Endothelial cell (in vitro differentiated cells): ENCODE measurements around the gene CASP14. TPM values are rescaled to one million over a fixed set of nuclear protein-coding genes. Genes with fewer than 3 reads are reported as not detected.

Source experiments
- DNase-seq: peaks from one replicate; pipeline ENCODE4 v3.0.0; 2021; ENCODE audit warnings: low spot score
- H3K27ac Mint-ChIP-seq: one replicate; pipeline ENCODE4 v1.8.0; 2021; ENCODE audit warnings: mixed read lengths, inconsistent platforms; ENCODE audit not compliant: unreplicated experiment
- H3K27me3 Mint-ChIP-seq: one replicate; pipeline ENCODE4 v1.8.0; 2021; ENCODE audit warnings: mild to moderate bottlenecking, moderate library complexity, mixed read lengths, inconsistent platforms; ENCODE audit not compliant: unreplicated experiment
- H3K36me3 Mint-ChIP-seq: one replicate; pipeline ENCODE4 v1.8.0; 2021; ENCODE audit warnings: mild to moderate bottlenecking, low read depth, mixed read lengths, inconsistent platforms; ENCODE audit not compliant: unreplicated experiment
- H3K4me1 Mint-ChIP-seq: one replicate; pipeline ENCODE4 v1.8.0; 2021; ENCODE audit warnings: mild to moderate bottlenecking, mixed read lengths, inconsistent platforms; ENCODE audit not compliant: unreplicated experiment
- H3K4me3 Mint-ChIP-seq: one replicate; pipeline ENCODE4 v1.8.0; 2021; ENCODE audit warnings: mild to moderate bottlenecking, mixed read lengths, inconsistent platforms; ENCODE audit not compliant: unreplicated experiment
- H3K9me3 Mint-ChIP-seq: one replicate; pipeline ENCODE4 v1.8.0; 2021; ENCODE audit warnings: mixed read lengths, inconsistent platforms; ENCODE audit not compliant: unreplicated experiment
- total RNA-seq: library from RNA; stranded (reverse); fragmentation: NEBNext Ultra II Directional; extraction: Animal tissue kit (Norgen Biotek cat#: 25700); gene quantifications from one replicate; pipeline ENCODE4 v1.2.1, GENCODE V29; 2021; ENCODE audit not compliant: unreplicated experiment
- TF ChIP-seq, protein P1 (sequence below): fragments of 200-600 bp; sonication (generic); IDR thresholded peaks from one replicate; pipeline ENCODE4 v1.5.0; 2021; ENCODE audit warnings: antibody characterized with exemption; ENCODE audit not compliant: unreplicated experiment

Gene CASP14
- total RNA-seq, 1 donor from 2014 or later: not detected

DNA sequence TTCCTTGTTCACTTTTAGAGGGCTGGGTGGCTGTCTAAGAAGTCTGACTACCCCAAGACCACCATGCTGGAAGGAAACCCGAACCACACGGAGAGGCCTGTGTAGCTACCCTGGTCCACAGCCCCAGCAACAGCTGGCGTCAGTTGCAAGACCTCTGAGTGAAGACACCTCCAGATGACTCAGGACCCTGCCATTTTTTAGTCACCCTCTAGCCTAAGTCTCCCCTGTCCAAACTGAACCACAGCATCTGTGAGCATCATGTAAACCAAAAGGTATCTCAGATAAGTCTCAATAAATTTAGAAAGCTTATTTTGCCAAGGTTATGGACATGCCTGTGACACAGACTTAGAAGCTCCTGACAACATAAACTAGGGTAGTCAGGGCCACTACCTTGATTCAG, 55.8 kb downstream of the CASP14 start:
- peak overlapping the region; percentile 26 for H3K27ac Mint-ChIP-seq
- TF ChIP-seq, protein P1, sequence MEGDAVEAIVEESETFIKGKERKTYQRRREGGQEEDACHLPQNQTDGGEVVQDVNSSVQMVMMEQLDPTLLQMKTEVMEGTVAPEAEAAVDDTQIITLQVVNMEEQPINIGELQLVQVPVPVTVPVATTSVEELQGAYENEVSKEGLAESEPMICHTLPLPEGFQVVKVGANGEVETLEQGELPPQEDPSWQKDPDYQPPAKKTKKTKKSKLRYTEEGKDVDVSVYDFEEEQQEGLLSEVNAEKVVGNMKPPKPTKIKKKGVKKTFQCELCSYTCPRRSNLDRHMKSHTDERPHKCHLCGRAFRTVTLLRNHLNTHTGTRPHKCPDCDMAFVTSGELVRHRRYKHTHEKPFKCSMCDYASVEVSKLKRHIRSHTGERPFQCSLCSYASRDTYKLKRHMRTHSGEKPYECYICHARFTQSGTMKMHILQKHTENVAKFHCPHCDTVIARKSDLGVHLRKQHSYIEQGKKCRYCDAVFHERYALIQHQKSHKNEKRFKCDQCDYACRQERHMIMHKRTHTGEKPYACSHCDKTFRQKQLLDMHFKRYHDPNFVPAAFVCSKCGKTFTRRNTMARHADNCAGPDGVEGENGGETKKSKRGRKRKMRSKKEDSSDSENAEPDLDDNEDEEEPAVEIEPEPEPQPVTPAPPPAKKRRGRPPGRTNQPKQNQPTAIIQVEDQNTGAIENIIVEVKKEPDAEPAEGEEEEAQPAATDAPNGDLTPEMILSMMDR: no peak
- no peak for DNase-seq
- peaks cover 7% of the 10 kb centered on the region for H3K36me3 Mint-ChIP-seq
- H3K4me3 Mint-ChIP-seq: no peak overlapping the region
- peaks cover 14% of the 10 kb centered on the region for H3K27me3 Mint-ChIP-seq
- H3K9me3 Mint-ChIP-seq: peaks cover 4% of the 10 kb centered on the region
- H3K4me1 Mint-ChIP-seq: peaks cover 20% of the 10 kb centered on the region

DNA sequence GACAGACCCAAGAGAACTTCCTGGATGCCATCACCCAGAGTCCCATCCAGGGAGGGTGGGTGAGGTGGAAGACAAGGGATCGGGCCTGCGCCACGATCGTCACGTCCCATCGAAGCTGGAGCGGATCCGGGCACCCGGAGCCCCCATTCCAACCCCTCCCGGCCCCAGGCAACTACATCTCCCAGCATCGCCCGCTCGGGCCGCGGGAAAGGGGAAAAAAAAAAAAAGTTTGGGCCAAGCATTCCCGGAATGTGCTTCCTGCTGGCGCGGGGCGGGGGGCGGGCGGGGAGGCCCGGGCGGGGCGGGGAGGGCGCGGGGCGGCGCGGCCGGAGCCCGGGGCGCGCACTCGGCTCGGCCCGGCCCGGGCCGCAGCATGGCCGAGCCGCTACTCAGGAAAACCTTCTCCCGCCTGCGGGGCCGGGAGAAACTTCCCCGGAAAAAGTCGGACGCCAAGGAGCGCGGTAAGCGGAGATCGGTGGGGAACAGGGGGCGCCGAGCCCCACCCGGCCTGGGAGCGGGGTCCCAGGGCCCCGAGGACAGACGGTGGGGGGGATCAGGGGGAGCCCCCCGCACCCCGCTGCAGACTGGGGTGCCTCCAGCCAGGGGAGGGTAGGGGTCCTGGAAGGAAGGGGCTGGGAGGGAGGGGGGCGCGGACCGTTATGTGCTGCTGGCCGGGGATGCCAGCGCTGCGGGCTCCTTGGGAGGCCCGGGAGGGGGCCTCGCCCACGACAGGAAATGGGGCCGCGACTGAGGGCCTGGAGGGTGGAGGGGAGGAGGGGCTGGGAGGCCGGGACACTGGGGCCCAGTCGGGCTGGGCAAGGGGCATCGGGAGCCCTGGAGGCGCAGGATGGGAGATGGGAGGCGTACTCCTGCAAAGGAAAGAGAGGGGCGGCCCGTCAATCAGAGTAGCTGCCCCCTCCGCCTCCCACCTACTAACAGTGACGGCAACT, 58.1 kb downstream of the CASP14 start, which contains the start of gene SYDE1:
TSS of gene SYDE1 (plus strand) at position 341 of the 950 bp plus-strand sequence. CDS start at position 374, 33 bp downstream.
- peak within 1 kb of the TSS; percentile 95 for H3K4me3 Mint-ChIP-seq
- H3K4me1 Mint-ChIP-seq: peaks cover 14% of the 10 kb centered on the region
- TF ChIP-seq, protein P1: no peak
- H3K27ac Mint-ChIP-seq: peak within 1 kb of the TSS; percentile 99
- peaks cover 12% of the 10 kb centered on the region for H3K27me3 Mint-ChIP-seq
- peaks cover 23% of the 10 kb centered on the region for H3K36me3 Mint-ChIP-seq
- peaks cover 4% of the 10 kb centered on the region for H3K9me3 Mint-ChIP-seq
- DNase-seq: peak; percentile 66

Other genes starting within 250 kb of the CASP14 start
- not detected for gene OR7A5, start 214.3 kb upstream of the CASP14 start, total RNA-seq
- not detected for gene OR7C1, start 214.3 kb upstream of the CASP14 start, total RNA-seq
- gene OR7A10, start 200.6 kb upstream of the CASP14 start, total RNA-seq: not detected
- gene OR7A17, start 163.3 kb upstream of the CASP14 start, total RNA-seq: not detected
- gene OR7C2, start 108.0 kb upstream of the CASP14 start, total RNA-seq: not detected
- gene SLC1A6, start 69.6 kb upstream of the CASP14 start, total RNA-seq: 8.3 TPM
- gene OR1I1, start 32.7 kb downstream of the CASP14 start, total RNA-seq: not detected
- gene SYDE1, start 57.9 kb downstream of the CASP14 start, total RNA-seq: 43.5 TPM
- 96.8 TPM for gene NOTCH3, start 151.5 kb downstream of the CASP14 start, total RNA-seq
- gene EPHX3, start 183.0 kb downstream of the CASP14 start, total RNA-seq: 1.6 TPM